Ishikawa (cell line): ENCODE data around the gene ZMIZ1.

Experiments
- CEBPB ChIP-seq: IDR thresholded peaks from 2 replicates; pipeline ENCODE4 v1.6.1; 2012
- CREB1 ChIP-seq: IDR thresholded peaks from 2 replicates; pipeline ENCODE4 v1.6.1; 2012; ENCODE audit warnings: low read depth
- EGR1 ChIP-seq: IDR thresholded peaks from 2 replicates; pipeline ENCODE4 v1.6.1; 2012
- EP300 ChIP-seq: IDR thresholded peaks from 2 replicates; pipeline ENCODE4 v1.6.1; 2012; ENCODE audit warnings: borderline replicate concordance
- FOXM1 ChIP-seq: IDR thresholded peaks from 2 replicates; pipeline ENCODE4 v1.6.1; 2012; ENCODE audit warnings: low read depth, borderline replicate concordance
- MAX ChIP-seq: IDR thresholded peaks from 2 replicates; pipeline ENCODE4 v1.6.1; 2012
- NFIC ChIP-seq: IDR thresholded peaks from 2 replicates; pipeline ENCODE4 v1.6.1; 2012
- RAD21 ChIP-seq: IDR thresholded peaks from 2 replicates; pipeline ENCODE4 v1.6.1; 2012; ENCODE audit warnings: low read depth
- REST ChIP-seq: IDR thresholded peaks from 2 replicates; pipeline ENCODE4 v1.6.1; 2012; ENCODE audit warnings: low read depth, mild to moderate bottlenecking
- TAF1 ChIP-seq: IDR thresholded peaks from 2 replicates; pipeline ENCODE4 v1.6.1; 2012; ENCODE audit warnings: low read depth, mild to moderate bottlenecking
- TCF12 ChIP-seq: IDR thresholded peaks from 2 replicates; pipeline ENCODE4 v1.6.1; 2012; ENCODE audit warnings: low read depth
- TEAD4 ChIP-seq: IDR thresholded peaks from 2 replicates; pipeline ENCODE4 v1.6.1; 2012
- USF1 ChIP-seq: IDR thresholded peaks from 2 replicates; pipeline ENCODE4 v1.6.1; 2012
- YY1 ChIP-seq: IDR thresholded peaks from 2 replicates; pipeline ENCODE4 v1.6.1; 2012; ENCODE audit warnings: low read depth
- ZBTB7A ChIP-seq: IDR thresholded peaks from 2 replicates; pipeline ENCODE4 v1.6.1; 2012; ENCODE audit warnings: low read depth

Gene ZMIZ1

DNA sequence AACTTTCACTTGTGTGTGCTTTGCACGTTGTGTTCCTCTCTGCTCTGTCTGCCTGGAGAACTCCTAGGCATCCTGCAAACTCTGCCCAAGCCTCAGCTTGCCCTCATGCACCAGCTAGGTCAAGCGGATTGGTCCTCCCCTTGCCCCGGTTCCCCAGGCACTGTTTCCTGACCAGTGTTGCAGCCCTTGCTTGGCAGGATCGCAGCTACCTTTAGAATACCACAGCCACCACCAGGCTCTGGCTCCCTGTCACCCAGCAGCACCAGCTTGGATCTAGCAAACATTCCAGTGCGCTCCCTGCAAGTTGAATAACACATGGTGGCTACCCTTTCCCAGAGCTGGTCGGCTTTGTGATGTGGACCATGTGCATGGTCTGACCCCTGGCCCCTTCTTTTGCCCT lies 19.0 kb downstream of the ZMIZ1 start:
- TF ChIP-seq EP300: no peak
- no peak for TF ChIP-seq ZBTB7A
- TF ChIP-seq TCF12: no peak
- TF ChIP-seq FOXM1: no peak
- no peak for TF ChIP-seq RAD21
- no peak for TF ChIP-seq REST
- TF ChIP-seq CREB1: no peak
- TF ChIP-seq YY1: no peak
- TF ChIP-seq MAX: no peak
- TF ChIP-seq TAF1: no peak
- TF ChIP-seq CEBPB: no peak
- TF ChIP-seq TEAD4: no peak
- TF ChIP-seq NFIC: no peak
- no peak for TF ChIP-seq EGR1
- TF ChIP-seq USF1: no peak

- TF ChIP-seq ZBTB7A (no peak), EGR1 (no peak), REST (no peak), CEBPB (no peak), EP300 (no peak), TAF1 (no peak), MAX (no peak), CREB1 (no peak), TEAD4 (no peak), YY1 (no peak), RAD21 (no peak), USF1 (no peak), FOXM1 (no peak), NFIC (no peak), TCF12 (no peak)
These were observed 19.4 kb downstream of the ZMIZ1 start for GRCh38 chr10:79088176-79088575.

DNA sequence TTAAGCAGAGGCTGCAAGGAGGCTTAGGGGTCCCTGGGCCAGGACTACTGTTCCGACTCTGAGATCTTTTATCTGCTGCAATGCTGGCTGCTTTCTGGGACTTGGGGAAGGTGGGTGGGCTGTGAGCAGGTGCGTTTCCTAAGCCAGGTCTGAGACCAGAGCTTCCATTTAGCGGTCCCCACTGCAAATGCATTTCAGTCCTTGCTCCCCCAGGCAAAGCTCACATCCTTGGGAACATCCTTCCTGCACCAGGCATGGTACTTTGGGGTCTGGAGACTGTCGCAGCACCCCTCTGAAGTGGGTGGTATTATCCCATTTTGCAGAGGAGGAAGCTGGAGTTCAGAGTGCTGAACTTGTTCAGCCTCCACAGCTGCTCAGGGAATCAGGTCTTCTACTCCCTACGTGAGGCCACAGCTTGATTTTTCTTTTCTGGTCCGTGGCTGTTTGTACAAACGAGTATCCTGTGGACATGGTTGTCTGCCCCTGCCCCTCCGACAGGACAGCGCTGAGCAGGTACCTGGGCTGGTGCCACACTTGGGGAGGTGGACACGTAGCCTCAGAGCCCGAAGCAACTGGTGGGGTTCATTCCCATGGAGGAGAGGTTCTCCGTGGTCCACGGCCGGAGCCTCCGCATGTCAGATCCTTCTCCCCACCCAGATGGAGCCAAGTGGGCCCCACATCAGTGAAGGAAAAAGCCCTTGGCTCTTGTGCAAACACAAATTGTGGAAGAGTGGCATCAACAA lies 20.0 kb downstream of the ZMIZ1 start:
- TF ChIP-seq EGR1 (no peak), REST (no peak), NFIC (no peak), RAD21 (no peak), CREB1 (no peak), TEAD4 (no peak), TCF12 (no peak), FOXM1 (no peak), CEBPB (no peak), TAF1 (no peak), USF1 (no peak), YY1 (no peak), EP300 (no peak), ZBTB7A (no peak), MAX (no peak)
